Psoas muscle (tissue), 8 donors: ENCODE results near the gene OLFM3. TPM values are rescaled to one million over a fixed set of nuclear protein-coding genes. Genes with fewer than 3 reads are reported as not detected.

Source experiments
- ATAC-seq, 4 donors: fragments of 200-7000 bp; cut with Tn5 transposase; one replicate each; pipeline ENCODE4 v1.9.1; 2020; ENCODE audit warnings: moderate library complexity in 3 of 4, mild to moderate bottlenecking in 2 of 4
- DNase-seq, 2 donors: peaks; one replicate each; pipeline ENCODE4 v3.0.0-alpha.2; 2020
- H3K27ac ChIP-seq: fragments of 200-600 bp; one replicate; pipeline ENCODE4 v1.8.0; 2022
- H3K27me3 ChIP-seq, 3 donors: fragments of 200-600 bp in 1 of 3; one replicate each; pipeline versions ENCODE4 v1.6.1 to v1.8.0; 2013 to 2022; ENCODE audit warnings: low read length in 2 of 3, mild to moderate bottlenecking in 2 of 3, moderate library complexity in 1 of 3; ENCODE audit not compliant: insufficient read depth in 3 of 3
- H3K36me3 ChIP-seq, 2 donors: fragments of 200-600 bp in 1 of 2; one replicate each; pipeline versions ENCODE4 v1.6.1 to v1.8.0; 2013 to 2022; ENCODE audit warnings: low read depth in 1 of 2, mild to moderate bottlenecking in 1 of 2, moderate library complexity in 1 of 2; ENCODE audit not compliant: insufficient read depth in 1 of 2
- H3K4me1 ChIP-seq: fragments of 200-600 bp; one replicate; pipeline ENCODE4 v1.8.0; 2022
- H3K4me3 ChIP-seq: fragments of 200-600 bp; one replicate; pipeline ENCODE4 v1.8.0; 2022; ENCODE audit warnings: mild to moderate bottlenecking
- H3K9me3 ChIP-seq: fragments of 200-600 bp; one replicate; pipeline ENCODE4 v1.8.0; 2022
- CTCF ChIP-seq: fragments of 200-600 bp; IDR thresholded peaks from one replicate; pipeline ENCODE4 v1.8.0; 2022; ENCODE audit warnings: antibody characterized with exemption
- WGBS, 3 donors: extraction: QIAGEN DNeasy Blood & Tissue Kit; methylation state at CpG; one replicate each; pipeline versions ENCODE4 v1.1.6 to v1.1.7; 2013; 5-methylcytosine and 5-hydroxymethylcytosine counted together
- intact Hi-C, 2 donors: fragments of 100-400 bp; cut with DNase I; formaldehyde crosslinking; loops; one replicate each; pipeline versions ENCODE4 v1.11.0 to v1.14.2; 2022
- polyA plus RNA-seq, 3 donors: library from polyadenylated mRNA; stranded (reverse); fragments of 200-250 nt; gene quantifications; one replicate each; pipeline ENCODE4 v1.2.3, GENCODE V29; 2013
- total RNA-seq, 4 donors: library from RNA; stranded (reverse); fragmentation: NEBNext Ultra II Directional in 2 of 4; extraction: Animal tissue kit (Norgen Biotek cat#: 25700) in 2 of 4; gene quantifications; one replicate each; pipeline versions ENCODE4 v1.2.1 to v1.2.4, GENCODE V29; 2021 to 2023
- donor health status: healthy with polysubstance abuse.
- donor health status: DM: no; HTN: no; CAD: no; lungs with moderate emphysema.
- donor health status: Bipolar disorder and iron deficiency.
- donor health status: healthy.
- donor health status: DM: yes; HTN: yes; CAD: no.
- donor health status: DM: no; HTN: no; CAD: no.
- donor health status: DM: no; HTN: no; CAD: no.
- donor health status: DM: yes; HTN: yes; CAD: no.

OLFM3 gene
- total and polyA plus RNA-seq, 7 donors, result 0.01 TPM; not detected in 6

DNA sequence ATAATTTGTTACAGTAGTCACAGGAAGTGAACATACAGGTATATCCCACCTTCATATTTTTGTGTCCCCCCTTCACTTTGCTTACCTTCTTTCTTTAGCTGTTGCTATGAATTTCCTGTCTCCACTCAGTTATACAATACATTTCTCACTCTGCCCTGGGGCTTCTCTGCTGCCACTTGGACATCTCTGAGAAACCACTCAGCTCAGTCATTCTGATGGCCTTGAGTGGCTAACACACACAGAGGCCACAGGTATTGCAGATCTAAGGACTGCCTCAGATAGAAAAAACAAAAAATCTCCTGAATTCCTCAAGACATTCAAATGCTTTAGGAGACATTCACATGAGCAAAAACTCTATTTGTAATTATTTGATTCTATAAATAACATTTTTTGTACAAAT lies 87.7 kb downstream of the OLFM3 start:
- no peaks in the 10 kb centered on the region for H3K4me1 ChIP-seq
- no peaks in the 10 kb centered on the region for H3K27me3 ChIP-seq
- DNase-seq, result no peak
- no peak for ATAC-seq
- no peak overlapping the region for H3K27ac ChIP-seq
- no peak for TF ChIP-seq CTCF
- no peaks in the 10 kb centered on the region for H3K36me3 ChIP-seq
- H3K9me3 ChIP-seq, result no peaks in the 10 kb centered on the region
- intact Hi-C loops, result no loop called here
- H3K4me3 ChIP-seq, result no peak overlapping the region

DNA sequence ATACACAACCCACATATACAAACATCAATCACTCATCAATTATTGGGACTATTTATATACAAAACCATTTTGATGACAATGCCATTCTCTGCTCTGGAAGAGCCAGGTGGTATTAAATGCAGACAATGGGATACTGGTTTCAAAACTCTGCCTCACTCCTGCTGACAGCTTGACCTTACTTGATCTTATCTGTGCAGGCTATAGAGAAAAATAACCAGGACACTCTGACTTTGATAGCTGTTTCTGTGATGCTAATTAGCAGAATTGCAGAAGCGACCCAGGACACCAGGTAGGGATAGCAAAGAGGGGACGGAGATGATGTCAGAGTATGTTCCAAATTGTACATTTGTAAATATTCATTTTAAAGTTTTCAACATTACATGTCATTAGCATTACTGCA lies 89.5 kb downstream of the OLFM3 start:
- no peaks in the 10 kb centered on the region for H3K27me3 ChIP-seq
- no peak overlapping the region for H3K27ac ChIP-seq
- no peaks in the 10 kb centered on the region for H3K36me3 ChIP-seq
- no peak for ATAC-seq
- no peak for DNase-seq
- no peaks in the 10 kb centered on the region for H3K4me1 ChIP-seq
- H3K4me3 ChIP-seq, result no peak overlapping the region
- no peaks in the 10 kb centered on the region for H3K9me3 ChIP-seq
- no peak for TF ChIP-seq CTCF
- WGBS, 3 donors, result 52 to 71% (median 60%) methylated on average over 2 of the region's 2 CpGs
- intact Hi-C loops, result no loop called here

DNA sequence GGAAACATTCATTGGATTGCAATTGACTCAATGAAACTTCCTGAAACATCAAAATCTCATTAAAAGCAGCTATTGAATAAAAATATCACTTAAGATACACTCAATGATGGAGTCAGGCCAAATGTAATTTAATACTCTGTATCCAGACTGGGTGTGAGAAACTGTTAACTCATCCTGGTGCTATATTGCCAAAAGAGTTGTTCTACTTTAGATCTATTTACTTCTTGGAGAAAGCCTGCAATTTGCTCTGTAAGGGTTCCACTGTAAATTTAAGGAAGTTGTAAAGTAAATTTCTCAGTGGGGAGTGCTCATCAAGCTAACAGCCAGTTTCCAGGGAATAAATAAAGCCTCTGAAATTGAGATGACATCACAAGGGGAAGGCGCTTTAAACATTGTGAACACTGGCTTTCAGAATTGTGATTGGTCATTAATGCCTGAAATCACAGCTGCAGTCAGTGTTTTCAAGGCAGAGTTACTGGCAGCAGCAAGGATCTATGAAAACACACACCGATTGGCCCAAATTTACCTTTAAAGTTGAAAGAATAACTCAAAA lies 91.4 kb downstream of the OLFM3 start:
- TF ChIP-seq CTCF, result no peak
- Histone ChIP-seq H3K4me3 (no peak overlapping the region), H3K27me3 (no peaks in the 10 kb centered on the region), H3K9me3 (no peaks in the 10 kb centered on the region), H3K27ac (no peak overlapping the region), H3K4me1 (no peaks in the 10 kb centered on the region), H3K36me3 (no peaks in the 10 kb centered on the region)
- 48 to 57% (median 54%) methylated on average over 2 of the region's 2 CpGs for WGBS, 3 donors
- DNase-seq (no peak), ATAC-seq (no peak)
- intact Hi-C loops, result no loop called here

- no peak for TF ChIP-seq CTCF
- H3K27ac ChIP-seq, result no peak overlapping the region
- no peaks in the 10 kb centered on the region for H3K27me3 ChIP-seq
- H3K4me1 ChIP-seq, result no peaks in the 10 kb centered on the region
- ATAC-seq (no peak), DNase-seq (no peak)
- H3K36me3 ChIP-seq, result no peaks in the 10 kb centered on the region
- 40 to 47% (median 42%) methylated on average over 1 of the region's 1 CpG for WGBS, 3 donors
- intact Hi-C loops, result no loop called here
- H3K9me3 ChIP-seq, result no peaks in the 10 kb centered on the region
- no peak overlapping the region for H3K4me3 ChIP-seq
These were observed 94.5 kb downstream of the OLFM3 start for GRCh38 chr1:101902199-101902598.

DNA sequence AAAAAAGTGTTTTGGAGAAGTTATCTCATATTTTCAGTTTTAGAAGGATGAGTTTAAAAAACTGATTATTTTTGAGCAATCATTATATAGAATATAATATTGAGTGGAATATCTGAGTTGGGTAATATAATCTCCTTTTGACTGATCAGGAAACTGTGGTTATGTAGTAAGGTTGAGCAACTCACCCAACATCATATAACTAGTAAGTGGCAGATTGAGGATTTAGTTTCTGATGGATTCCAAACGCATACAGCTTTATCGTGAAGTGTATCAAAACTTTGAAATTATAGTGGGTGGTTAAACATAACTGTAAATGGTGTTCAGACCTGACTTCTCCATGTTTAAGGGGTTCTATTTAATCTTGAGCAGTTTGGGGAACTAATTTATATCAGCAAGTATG lies 98.6 kb downstream of the OLFM3 start:
- Histone ChIP-seq H3K4me3 (no peak overlapping the region), H3K27me3 (no peaks in the 10 kb centered on the region), H3K27ac (no peak overlapping the region), H3K9me3 (no peaks in the 10 kb centered on the region), H3K4me1 (no peaks in the 10 kb centered on the region), H3K36me3 (no peaks in the 10 kb centered on the region)
- no peak for DNase-seq
- WGBS, 3 donors, result 81 to 90% (median 86%) methylated on average over 2 of the region's 2 CpGs
- TF ChIP-seq CTCF, result no peak
- no peak for ATAC-seq
- intact Hi-C loops, result no loop called here
